ENCODE data around the gene ENO1.

DNA sequence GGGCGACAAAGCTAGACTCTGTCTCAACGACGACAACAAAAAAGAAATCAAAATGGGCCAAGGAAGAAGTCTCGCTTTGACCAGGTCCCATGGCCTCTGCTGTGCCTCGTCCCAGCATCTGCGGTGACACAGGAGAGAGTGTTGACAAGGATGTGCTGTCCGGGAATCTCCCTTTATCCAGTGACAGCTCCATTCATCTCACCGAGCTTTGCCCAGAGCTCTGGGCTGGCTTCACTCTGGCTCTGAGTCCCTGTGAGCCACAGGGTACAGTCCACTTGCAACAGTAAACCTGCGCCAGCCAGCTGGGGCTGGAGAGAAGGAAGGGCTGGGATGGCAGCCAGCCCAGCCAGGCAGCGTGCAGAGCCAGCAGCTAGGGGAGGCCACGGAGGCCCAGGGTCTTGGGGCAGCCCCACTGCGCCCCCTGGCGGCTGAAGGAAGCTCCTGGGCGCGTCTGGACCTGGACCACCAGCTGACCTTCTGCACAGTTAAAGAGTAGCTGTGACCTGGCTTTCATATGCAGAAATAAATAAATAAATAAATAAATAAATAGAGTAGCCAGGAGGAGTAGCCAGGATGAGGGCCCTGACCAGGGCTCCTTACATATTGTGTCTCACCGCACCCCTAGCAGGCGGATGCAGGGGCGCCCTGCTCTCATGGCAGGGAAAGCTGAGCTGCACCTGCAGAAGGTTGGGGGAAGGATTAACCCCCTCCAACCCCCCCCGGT is 29.7 kb downstream of the ENO1 start:
- TF ChIP-seq, protein P1, sequence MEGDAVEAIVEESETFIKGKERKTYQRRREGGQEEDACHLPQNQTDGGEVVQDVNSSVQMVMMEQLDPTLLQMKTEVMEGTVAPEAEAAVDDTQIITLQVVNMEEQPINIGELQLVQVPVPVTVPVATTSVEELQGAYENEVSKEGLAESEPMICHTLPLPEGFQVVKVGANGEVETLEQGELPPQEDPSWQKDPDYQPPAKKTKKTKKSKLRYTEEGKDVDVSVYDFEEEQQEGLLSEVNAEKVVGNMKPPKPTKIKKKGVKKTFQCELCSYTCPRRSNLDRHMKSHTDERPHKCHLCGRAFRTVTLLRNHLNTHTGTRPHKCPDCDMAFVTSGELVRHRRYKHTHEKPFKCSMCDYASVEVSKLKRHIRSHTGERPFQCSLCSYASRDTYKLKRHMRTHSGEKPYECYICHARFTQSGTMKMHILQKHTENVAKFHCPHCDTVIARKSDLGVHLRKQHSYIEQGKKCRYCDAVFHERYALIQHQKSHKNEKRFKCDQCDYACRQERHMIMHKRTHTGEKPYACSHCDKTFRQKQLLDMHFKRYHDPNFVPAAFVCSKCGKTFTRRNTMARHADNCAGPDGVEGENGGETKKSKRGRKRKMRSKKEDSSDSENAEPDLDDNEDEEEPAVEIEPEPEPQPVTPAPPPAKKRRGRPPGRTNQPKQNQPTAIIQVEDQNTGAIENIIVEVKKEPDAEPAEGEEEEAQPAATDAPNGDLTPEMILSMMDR (IDR thresholded peaks at IDR 0.05; ENCODE audit: low read length) = peak; percentile 81
- no peak for TF ChIP-seq EZH2 (IDR thresholded peaks at IDR 0.05; ENCODE audit: borderline replicate concordance, low read length)

All from OCI-LY1 (cell line).